Endothelial cell of umbilical vein (primary cell): ENCODE measurements around the gene GALK2. TPM values are rescaled to one million over a fixed set of nuclear protein-coding genes. Genes with fewer than 3 reads are reported as not detected.

Source experiments
- BruUV-seq: library from RNA; stranded (reverse); fragments of 400-500 nt; replicated peaks from 2 replicates; lab custom pipeline; 2021; lab: Mats Ljungman, UMichigan
- CTCF ChIA-PET: fragments of 300-600, 350-600 bp; sonication (Branson Sonifier 250); formaldehyde crosslinking; loops from one replicate; lab custom pipeline; 2021; ENCODE audit warnings: antibody characterized with exemption, inconsistent platforms; lab: Charles Lee
- POLR2A ChIA-PET: fragments of 300-600, 350-600 bp; sonication (Branson Sonifier 250); formaldehyde crosslinking; loops from one replicate; lab custom pipeline; 2021; ENCODE audit warnings: antibody characterized with exemption, inconsistent platforms; lab: Charles Lee
- DNase-seq: peaks from one replicate; pipeline ENCODE4 v3.0.0-alpha.2; 2011; ENCODE audit warnings: low read depth, low spot score
- FAIRE-seq: peaks from 2 replicates; lab custom pipeline; 2011; peaks lifted over from hg19 to GRCh38; lab: Jason Lieb, UNC
- H2AFZ ChIP-seq: 2 replicates; pipeline ENCODE4 v1.6.0; 2012; ENCODE audit warnings: low read depth, low read length, control low read depth, inconsistent platforms
- H3K27ac ChIP-seq: 2 replicates; pipeline ENCODE4 v1.5.1; 2011; ENCODE audit warnings: low read depth, mild to moderate bottlenecking, control low read depth, low read length, moderate library complexity; ENCODE audit not compliant: insufficient read depth
- H3K27me3 ChIP-seq, 2 experiments: 2 replicates each; pipeline versions ENCODE4 v1.6.0 to v1.6.1; 2011; ENCODE audit warnings: low read length in 2 of 2, mixed read lengths in 1 of 2; ENCODE audit not compliant: control insufficient read depth in 2 of 2, insufficient read depth in 2 of 2
- H3K36me3 ChIP-seq, 2 experiments: 2 replicates in 1 of 2; 3 replicates in 1 of 2; pipeline ENCODE4 v1.5.1; 2011; ENCODE audit warnings: low read length in 2 of 2, mild to moderate bottlenecking in 1 of 2, moderate library complexity in 1 of 2; ENCODE audit not compliant: control insufficient read depth in 2 of 2, insufficient read depth in 2 of 2; ENCODE audit errors: extremely low read depth in 1 of 2
- H3K4me1 ChIP-seq: 3 replicates; pipeline ENCODE4 v1.5.1; 2011; ENCODE audit warnings: mild to moderate bottlenecking, low read length; ENCODE audit not compliant: control insufficient read depth, insufficient read depth; ENCODE audit errors: extremely low read depth
- H3K4me2 ChIP-seq: 2 replicates; pipeline ENCODE4 v1.6.1; 2011; ENCODE audit warnings: low read length, control low read depth, mixed read lengths; ENCODE audit not compliant: insufficient read depth
- H3K4me3 ChIP-seq, 3 experiments: fragments of 200-600 bp in 1 of 3; sonication (generic), shearing (Covaris generic) in 1 of 3; replicated peaks in 1 of 3; 2 replicates each; pipeline ENCODE4 v1.5.1; 2011 to 2016; ENCODE audit warnings: control low read depth in 3 of 3, low read length in 3 of 3, mild to moderate bottlenecking in 2 of 3, inconsistent platforms in 1 of 3, low read depth in 1 of 3, moderate library complexity in 1 of 3; ENCODE audit not compliant: insufficient read depth in 1 of 3
- H3K79me2 ChIP-seq: 2 replicates; pipeline ENCODE4 v1.6.0; 2012; ENCODE audit warnings: low read length, inconsistent platforms; ENCODE audit not compliant: control insufficient read depth, insufficient read depth
- H3K9ac ChIP-seq: replicated peaks from 2 replicates; pipeline ENCODE3; 2011; ENCODE audit warnings: low read length, control low read depth; ENCODE audit not compliant: insufficient read depth; ENCODE audit errors: extremely low read depth
- H3K9me1 ChIP-seq: replicated peaks from 3 replicates; pipeline ENCODE4 v1.6.0; 2011; ENCODE audit warnings: mild to moderate bottlenecking, low read length; ENCODE audit not compliant: control insufficient read depth, insufficient read depth; ENCODE audit errors: extremely low read depth
- H3K9me3 ChIP-seq: replicated peaks from 2 replicates; pipeline ENCODE4 v1.5.1; 2012; ENCODE audit warnings: low read length, inconsistent platforms; ENCODE audit not compliant: control insufficient read depth, insufficient read depth
- H4K20me1 ChIP-seq: replicated peaks from 2 replicates; pipeline ENCODE3; 2011; ENCODE audit warnings: mild to moderate bottlenecking, low read length; ENCODE audit not compliant: control insufficient read depth, insufficient read depth; ENCODE audit errors: extremely low read depth
- CTCF ChIP-seq, 2 donors: IDR thresholded peaks; 1 replicate in 1 of 2; 2 replicates in 1 of 2; pipeline ENCODE4 v1.5.1; 2011; ENCODE audit warnings: low read length in 2 of 2, mild to moderate bottlenecking in 2 of 2, moderate library complexity in 2 of 2, control low read depth in 1 of 2, inconsistent platforms in 1 of 2, low read depth in 1 of 2; ENCODE audit not compliant: insufficient read depth in 1 of 2; ENCODE audit errors: extremely low read depth in 1 of 2
- EZH2 ChIP-seq: IDR thresholded peaks from 2 replicates; pipeline ENCODE4 v1.6.1; 2012; ENCODE audit warnings: borderline replicate concordance, low read depth, mild to moderate bottlenecking, moderate library complexity, low read length, inconsistent platforms; ENCODE audit not compliant: severe bottlenecking
- FOS ChIP-seq: IDR thresholded peaks from 2 replicates; pipeline ENCODE4 v1.6.1; 2011; ENCODE audit warnings: mild to moderate bottlenecking, low read length, moderate library complexity, borderline replicate concordance; ENCODE audit not compliant: insufficient read depth
- GATA2 ChIP-seq: IDR thresholded peaks from 2 replicates; pipeline ENCODE4 v1.7.0; 2011; ENCODE audit warnings: low read depth, mild to moderate bottlenecking, moderate library complexity, mixed read lengths, low read length; ENCODE audit not compliant: insufficient read length, insufficient read depth
- JUN ChIP-seq: IDR thresholded peaks from 2 replicates; pipeline ENCODE4 v1.6.1; 2011; ENCODE audit warnings: borderline replicate concordance, low read depth; ENCODE audit not compliant: insufficient read length, insufficient read depth
- MAX ChIP-seq: IDR thresholded peaks from 2 replicates; pipeline ENCODE4 v1.6.1; 2011; ENCODE audit not compliant: insufficient read depth, insufficient read length
- MYC ChIP-seq: IDR thresholded peaks from one replicate; pipeline ENCODE4 v1.6.1; 2011; ENCODE audit warnings: mild to moderate bottlenecking, low read depth, low read length
- POLR2A ChIP-seq: IDR thresholded peaks from 2 replicates; pipeline ENCODE4 v1.6.1; 2012; ENCODE audit warnings: low read depth, mild to moderate bottlenecking, control low read depth, low read length
- POLR2AphosphoS5 ChIP-seq: IDR thresholded peaks from 2 replicates; pipeline ENCODE4 v1.6.1; 2012; ENCODE audit warnings: low read depth, mild to moderate bottlenecking, control low read depth, low read length, moderate library complexity; ENCODE audit not compliant: insufficient read depth
- dilution Hi-C: fragments of 300-500 bp; cut with MboI; formaldehyde crosslinking; loops from one replicate; pipeline ENCODE4 v1.15.0; 2019; ENCODE audit warnings: low sequenced_read_pairs; ENCODE audit not compliant: extremely low pct_ligation_motif_present
- intact Hi-C: fragments of 100-400 bp; cut with micrococcal nuclease; formaldehyde crosslinking; loops from one replicate; pipeline ENCODE4 v1.10.0; 2022
- polyA plus RNA-seq, 4 experiments: library from polyadenylated mRNA; depleted of rRNA in 3 of 4; stranded (reverse) in 3 of 4; unstranded in 1 of 4; fragments of >200 nt; gene quantifications; 2 replicates each; pipeline versions ENCODE4 v1.2.1 to v1.2.3, GENCODE V29; 2011 to 2012; ENCODE audit warnings: missing spikeins in 1 of 4
- total RNA-seq: library from RNA; stranded (reverse); gene quantifications from 2 replicates; pipeline ENCODE4 v1.2.3, GENCODE V29; 2021

Gene GALK2
- total and polyA plus RNA-seq, 2 donors (not counting 3 experiments of a cell fraction or from before 2014, with no cell fraction given), result 19.9 to 31.3 TPM

- ChIA-PET CTCF (interaction anchor here (1.6 to 2.3 kb wide), 3 partner anchors 9 to 15 kb away, joined by 4 to 17 read pairs (median 5); no protein-coding TSS in a partner anchor), POLR2A (no interaction called here)
- Histone ChIP-seq H3K4me1 (peaks cover 26% of the 10 kb centered on the region), H3K4me3 (no peak overlapping the region), H3K9me3 (no peaks in the 10 kb centered on the region), H2AFZ (no peak overlapping the region), H3K27ac (no peak overlapping the region), H3K27me3 (no peaks in the 10 kb centered on the region), H4K20me1 (no peaks in the 10 kb centered on the region), H3K9ac (no peak overlapping the region), H3K36me3 (peaks cover 3 to 26% of the 10 kb centered on the region in 2 experiments), H3K4me2 (no peak overlapping the region), H3K79me2 (peaks cover 7% of the 10 kb centered on the region), H3K9me1 (no peaks in the 10 kb centered on the region)
- BruUV-seq, result no TSS peak
- TF ChIP-seq POLR2A, result no peak
- no peak for TF ChIP-seq POLR2AphosphoS5
- no peak for TF ChIP-seq GATA2
- no peak for TF ChIP-seq CTCF (IDR thresholded peaks at IDR 0.05; ENCODE audit: extremely low read depth in 1 of 2, insufficient read depth in 1 of 2, low read depth in 1 of 2, low read length in 2 of 2)
- TF ChIP-seq JUN, result no peak
- no peak for TF ChIP-seq EZH2
- TF ChIP-seq FOS, result no peak
- TF ChIP-seq MYC, result no peak
- TF ChIP-seq MAX, result no peak
- intact Hi-C loops (no loop called here), dilution Hi-C loops (no loop called here)
- FAIRE-seq (no peak), DNase-seq (no peak)
Measured at GRCh38 chr15:49131403-49131802, 38.6 kb upstream of the GALK2 start.
